Stimulated activated CD4-positive, alpha-beta T cell treated with anti-CD3 and anti-CD28 coated beads, Interleukin-2, amount 100 ng/mL, for 4 hours (primary cell): ENCODE results near the gene GUK1.

Experiments
- DNase-seq: peaks from one replicate; pipeline ENCODE4 v3.0.0-alpha.2; 2020; ENCODE audit warnings: low read depth

GUK1 gene

GRCh38 chr1:228139931-228140723, at the start of gene GUK1:
TSS of gene GUK1 (plus strand) at chr1:228140279. CDS start at chr1:228140303, 24 bp downstream.
- peak; percentile 100 for DNase-seq

GRCh38 chr1:228090613-228091081, 49.4 kb upstream of the GUK1 start:
- DNase-seq = no peak

- no peak for DNase-seq
These were observed 49.0 kb upstream of the GUK1 start for GRCh38 chr1:228091084-228091483.

- no peak for DNase-seq
These were observed 47.6 kb upstream of the GUK1 start for GRCh38 chr1:228092342-228093049.

- DNase-seq = no peak
These were observed 46.8 kb upstream of the GUK1 start for GRCh38 chr1:228093050-228093906.

GRCh38 chr1:228094432-228095016, 45.6 kb upstream of the GUK1 start:
- no peak for DNase-seq

- DNase-seq = no peak
These were observed 44.9 kb upstream of the GUK1 start for GRCh38 chr1:228095161-228095560.

- no peak for DNase-seq
These were observed 44.1 kb upstream of the GUK1 start for GRCh38 chr1:228095938-228096337.

GRCh38 chr1:228096416-228097332, 43.4 kb upstream of the GUK1 start:
- DNase-seq = no peak

- DNase-seq = no peak
These were observed 42.6 kb upstream of the GUK1 start for GRCh38 chr1:228097333-228098081.

- DNase-seq = no peak
These were observed 41.7 kb upstream of the GUK1 start for GRCh38 chr1:228098323-228098931.

- no peak for DNase-seq
These were observed 40.7 kb upstream of the GUK1 start for GRCh38 chr1:228099331-228099732.

- DNase-seq = no peak
These were observed 39.1 kb upstream of the GUK1 start for GRCh38 chr1:228100822-228101613.

GRCh38 chr1:228101614-228101993, 38.5 kb upstream of the GUK1 start:
- no peak for DNase-seq

GRCh38 chr1:228101994-228102790, 37.9 kb upstream of the GUK1 start:
- DNase-seq = peak; percentile 38

GRCh38 chr1:228102791-228103620, 37.1 kb upstream of the GUK1 start, which contains the start of gene C1orf35:
TSS of gene C1orf35 (minus strand) at chr1:228103325. CDS start at chr1:228103227, 98 bp downstream.
- DNase-seq = peak; percentile 90
